Activated T-cell treated with anti-CD3 and anti-CD28 coated beads for 4 hours (primary cell): ENCODE results near the gene C13orf46.
A peak's percentile ranks its signal among the peaks of the same experiment; 100 is the strongest.

ENCODE experiments used
- DNase-seq: peaks from one replicate; pipeline ENCODE4 v3.0.0-alpha.2; 2020

Gene C13orf46

GRCh38 chr13:113952983-113953520 lies 20.8 kb downstream of the C13orf46 start:
- no peak for DNase-seq

DNA sequence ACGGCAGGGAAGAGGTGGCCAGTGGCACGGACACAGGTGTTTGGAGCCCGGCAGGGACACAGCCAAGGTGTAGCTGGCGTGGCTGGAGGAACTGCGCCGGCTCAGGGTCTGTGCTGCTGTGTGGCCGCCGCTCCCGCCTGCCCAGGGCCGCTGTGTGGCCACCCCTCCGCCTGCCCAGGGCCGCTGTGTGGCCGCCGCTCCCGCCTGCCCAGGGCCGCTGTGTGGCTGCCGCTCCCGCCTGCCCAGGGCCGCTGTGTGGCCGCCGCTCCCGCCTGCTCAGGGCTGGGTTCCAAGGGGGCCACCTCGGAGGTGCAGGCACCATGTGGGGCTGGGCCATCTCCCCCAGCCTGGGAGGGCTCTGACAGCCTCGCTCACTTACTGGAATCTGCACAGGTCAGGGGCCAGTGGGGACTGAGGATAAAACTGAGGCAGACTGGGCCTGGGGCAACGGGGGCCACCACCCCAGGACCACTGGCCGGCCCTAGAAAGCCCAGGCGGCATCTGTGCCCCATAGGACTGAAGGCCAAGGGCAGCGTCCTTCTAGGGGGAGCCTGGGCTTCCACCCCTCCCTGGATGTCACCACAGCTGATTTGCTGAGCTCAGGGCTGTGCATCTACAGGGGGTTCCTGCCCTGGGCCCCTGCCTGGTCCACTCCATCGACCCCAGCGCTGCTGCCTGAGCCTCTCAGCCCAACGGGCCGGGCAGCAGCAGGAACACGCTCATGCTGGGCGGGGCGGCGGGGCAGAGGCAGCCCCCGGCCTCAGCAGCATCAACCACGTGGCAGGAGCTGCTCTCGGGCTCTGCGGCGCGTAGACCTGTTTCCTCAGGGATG lies 21.5 kb downstream of the C13orf46 start:
- no peak for DNase-seq

DNA sequence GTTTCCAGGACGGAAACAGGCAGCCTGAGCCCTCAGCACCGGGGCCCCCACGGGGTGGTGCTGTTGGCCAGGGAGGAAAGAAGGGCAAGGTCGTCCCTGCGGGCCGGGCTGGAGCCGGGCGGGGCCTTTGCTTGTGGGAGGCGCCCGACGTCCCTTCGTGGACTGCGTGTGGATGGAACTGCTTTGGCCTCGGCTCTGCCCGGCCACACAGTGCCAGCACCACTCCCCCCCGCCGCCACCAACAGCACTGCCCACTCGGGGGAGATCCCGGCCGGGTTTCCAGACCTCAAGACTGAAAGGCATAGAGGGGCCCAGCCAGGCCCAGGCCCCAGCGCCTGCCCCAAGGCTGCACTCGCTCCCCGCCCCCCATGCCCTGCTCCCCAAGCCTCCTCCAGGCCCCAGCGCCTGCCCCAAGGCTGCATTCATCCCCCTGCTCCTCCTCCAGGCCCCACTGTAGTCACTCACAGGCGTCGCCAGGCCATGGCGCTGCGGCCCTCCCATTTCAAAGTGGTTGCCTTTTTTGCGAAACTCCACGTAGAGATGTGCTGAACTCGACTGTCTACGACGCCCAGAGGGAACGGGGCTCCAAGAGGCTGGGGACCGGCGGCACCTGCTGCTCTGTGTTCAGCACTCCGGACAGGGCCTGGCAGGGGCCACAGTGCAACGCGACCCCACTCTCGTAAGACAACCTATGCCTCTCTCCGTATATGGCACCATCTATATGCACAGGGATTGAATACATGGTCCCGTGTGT lies 22.5 kb downstream of the C13orf46 start:
- peak; percentile 7 for DNase-seq

- no peak for DNase-seq
Measured at GRCh38 chr13:113950451-113951245, 23.2 kb downstream of the C13orf46 start.

- no peak for DNase-seq
Measured at GRCh38 chr13:113949546-113949945, 24.3 kb downstream of the C13orf46 start.

- DNase-seq, result no peak
Measured at GRCh38 chr13:113948034-113948742, 25.7 kb downstream of the C13orf46 start.

DNA sequence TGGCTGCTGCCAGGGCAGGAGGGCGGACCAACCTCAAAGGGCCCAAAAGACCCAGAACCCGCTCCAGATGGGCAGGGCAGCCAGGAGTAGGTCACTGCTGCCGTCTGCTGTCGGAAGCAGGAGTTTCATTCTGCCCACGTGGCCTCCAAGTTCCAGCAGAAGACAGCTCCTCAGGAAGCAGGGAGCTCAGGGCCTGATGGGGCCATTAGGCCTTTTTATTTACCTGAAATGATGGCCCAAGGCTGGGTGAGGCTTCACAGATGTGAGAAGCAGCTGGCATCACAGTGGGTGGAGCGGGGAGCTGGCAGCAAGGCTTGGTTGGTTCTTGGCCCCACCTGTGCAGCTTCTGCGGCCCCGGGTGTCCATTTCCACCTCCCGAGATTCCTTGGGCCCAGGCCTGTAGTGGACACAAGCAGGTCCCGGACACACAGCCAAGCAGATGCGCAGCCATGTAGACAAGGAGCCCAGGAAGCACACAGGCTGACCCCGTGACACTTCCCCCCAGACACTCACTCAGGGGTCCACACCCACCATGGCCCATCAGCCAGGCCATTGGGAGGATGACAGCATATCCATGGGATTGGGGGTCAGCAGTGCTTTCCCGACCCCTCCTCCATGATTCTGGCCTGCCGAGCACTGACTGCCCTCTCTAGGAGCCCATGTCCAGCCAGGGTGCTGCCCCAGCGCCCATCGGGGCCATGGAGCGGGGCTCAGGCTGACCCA lies 26.4 kb downstream of the C13orf46 start:
- DNase-seq, result no peak

DNA sequence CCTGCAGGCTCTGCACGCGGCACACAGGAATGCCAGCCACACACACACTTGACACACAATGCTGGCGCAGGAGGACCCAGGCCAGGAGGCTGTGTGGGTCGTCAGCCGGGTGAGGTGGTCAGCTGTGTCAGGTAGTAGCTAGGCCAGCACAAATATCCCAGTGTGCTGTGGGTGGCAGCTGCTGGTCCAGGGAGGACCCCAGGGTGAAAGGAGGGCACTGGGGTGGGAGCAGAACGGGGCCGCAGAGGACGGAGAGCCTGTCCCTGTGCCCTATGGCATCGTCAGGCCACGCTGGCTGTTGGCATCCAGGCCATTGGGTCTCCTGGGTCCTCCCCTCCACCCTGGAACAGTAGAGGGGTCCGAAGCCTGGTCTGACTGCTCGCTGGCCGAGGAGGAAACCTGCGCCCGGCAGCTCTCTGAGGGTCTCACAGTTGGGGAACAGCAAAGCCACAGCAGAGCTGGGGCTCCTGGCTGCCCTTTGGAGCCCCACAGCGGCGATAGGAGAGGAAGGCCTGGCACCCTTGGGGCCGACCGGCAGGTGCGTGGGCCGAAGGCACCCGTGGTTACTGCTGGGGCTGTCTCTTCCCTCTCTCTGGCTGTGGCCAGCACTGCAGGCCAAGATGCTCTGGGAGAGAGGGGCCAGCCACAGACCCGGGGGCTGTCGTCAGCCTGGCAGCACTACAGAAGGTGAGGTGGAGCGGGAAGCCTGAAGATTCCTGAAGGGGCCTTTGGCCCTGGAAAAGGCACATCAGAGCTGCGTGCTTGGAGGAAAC lies 27.3 kb downstream of the C13orf46 start:
- DNase-seq, result no peak

- no peak for DNase-seq
Measured at GRCh38 chr13:113945857-113946408, 27.9 kb downstream of the C13orf46 start.

- no peak for DNase-seq
Measured at GRCh38 chr13:113943821-113944565, 29.9 kb downstream of the C13orf46 start.

GRCh38 chr13:113942591-113943103 lies 31.2 kb downstream of the C13orf46 start:
- DNase-seq, result no peak

DNA sequence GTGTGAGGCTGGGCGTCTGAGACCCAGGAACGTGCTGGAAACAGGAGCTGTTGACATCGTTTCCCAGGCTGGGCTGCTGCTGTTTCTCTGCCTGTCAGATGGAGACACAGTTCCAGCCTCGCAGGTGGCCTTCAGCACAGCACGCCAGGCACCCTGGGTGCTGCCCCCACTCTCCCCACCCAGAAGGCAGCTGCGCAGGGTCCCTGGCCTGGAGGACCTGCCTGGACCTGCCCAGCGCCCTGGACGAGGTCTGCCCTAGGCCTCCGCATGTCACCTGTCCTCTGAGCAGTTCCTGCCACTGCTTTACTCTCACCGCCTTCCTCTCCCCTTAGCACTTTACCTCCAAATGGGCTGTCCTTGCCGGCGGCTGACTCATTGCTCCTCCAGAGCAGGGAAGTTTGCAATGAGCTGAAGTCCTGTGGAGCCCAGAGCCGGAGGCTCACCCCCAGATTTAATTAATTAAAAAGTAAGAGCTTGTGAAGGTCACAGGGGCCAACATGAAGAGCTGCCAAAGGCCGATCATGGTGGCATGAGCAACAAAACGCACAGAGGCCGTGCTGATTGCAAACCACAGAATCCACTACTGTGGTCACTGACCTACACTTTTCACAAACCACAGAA lies 32.2 kb downstream of the C13orf46 start:
- no peak for DNase-seq

DNA sequence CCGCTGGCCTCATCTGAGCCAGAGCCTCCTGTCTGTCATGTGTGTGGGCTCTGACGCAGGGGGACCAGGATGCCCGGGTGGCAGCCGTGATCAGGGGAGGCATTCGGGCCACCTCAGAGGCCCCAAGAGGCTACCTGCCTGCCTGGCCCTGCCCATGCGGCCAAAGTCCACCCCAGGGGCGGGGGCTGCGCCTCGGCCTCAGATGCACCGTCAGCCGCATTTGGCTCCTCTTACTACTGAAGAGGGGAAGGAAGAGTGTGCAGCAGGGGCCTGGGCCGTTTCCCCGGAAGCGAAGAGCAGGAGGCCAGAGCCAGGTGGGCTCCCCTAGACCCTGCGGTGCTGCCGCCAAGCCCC lies 34.0 kb downstream of the C13orf46 start:
- DNase-seq, result no peak

DNA sequence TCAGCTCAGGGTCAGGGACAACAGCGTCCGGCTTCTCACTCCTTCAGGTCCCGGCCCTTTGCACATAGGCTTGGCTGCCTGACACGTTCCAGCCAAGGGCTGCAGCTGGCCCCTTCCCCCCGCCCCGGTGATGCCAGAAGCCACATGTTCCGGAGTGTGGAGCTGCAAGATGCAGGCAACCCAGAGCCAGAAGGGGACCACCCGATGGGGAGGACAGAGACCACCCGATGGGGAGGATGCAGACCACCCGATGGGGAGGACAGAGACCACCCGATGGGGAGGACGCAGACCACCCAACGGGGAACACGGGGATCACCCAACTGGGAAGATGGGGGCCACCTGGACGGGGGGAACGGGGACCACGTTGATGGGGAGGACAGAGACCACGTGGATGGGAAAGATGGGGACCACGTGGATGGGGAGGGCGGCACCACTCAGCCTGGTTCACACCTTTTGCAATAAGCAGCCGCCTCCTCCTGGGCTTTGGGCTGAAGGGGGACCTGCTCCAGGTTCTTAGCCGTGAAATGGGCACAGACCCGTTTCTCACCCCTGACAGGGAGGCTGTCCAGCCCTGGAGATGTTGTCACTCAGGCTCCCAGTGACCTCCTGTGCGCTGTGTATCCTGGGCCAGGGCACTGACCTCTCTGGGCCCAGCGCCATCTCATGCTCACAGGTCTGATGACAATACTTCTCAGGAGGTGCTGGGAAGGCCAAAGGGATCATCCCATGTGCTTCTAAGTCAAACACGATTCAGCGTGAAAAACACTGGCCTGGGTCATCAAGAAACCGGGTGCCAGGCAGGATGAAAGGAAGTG lies 34.5 kb downstream of the C13orf46 start:
- DNase-seq, result no peak

DNA sequence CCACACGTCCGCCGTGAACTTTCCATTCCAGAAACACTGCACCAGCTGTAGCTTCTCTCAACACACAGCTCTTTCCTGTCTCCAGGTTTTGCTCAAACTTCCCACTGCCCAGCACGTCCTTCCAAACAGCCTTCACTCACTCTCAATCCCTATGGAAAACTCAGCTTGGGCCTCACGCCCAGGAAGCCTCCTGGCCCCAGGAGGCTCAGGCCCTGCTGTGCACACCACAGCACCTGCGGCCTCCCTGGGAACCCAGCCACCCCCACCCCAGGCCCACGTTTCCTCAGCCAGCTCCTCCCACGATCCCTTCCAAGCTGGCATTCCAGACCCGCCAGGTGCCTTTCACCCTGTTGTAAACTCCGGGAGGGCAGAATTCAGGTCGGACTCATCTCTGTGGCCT lies 35.2 kb downstream of the C13orf46 start:
- no peak for DNase-seq

GRCh38 chr13:113938246-113938645 lies 35.6 kb downstream of the C13orf46 start:
- no peak for DNase-seq

DNA sequence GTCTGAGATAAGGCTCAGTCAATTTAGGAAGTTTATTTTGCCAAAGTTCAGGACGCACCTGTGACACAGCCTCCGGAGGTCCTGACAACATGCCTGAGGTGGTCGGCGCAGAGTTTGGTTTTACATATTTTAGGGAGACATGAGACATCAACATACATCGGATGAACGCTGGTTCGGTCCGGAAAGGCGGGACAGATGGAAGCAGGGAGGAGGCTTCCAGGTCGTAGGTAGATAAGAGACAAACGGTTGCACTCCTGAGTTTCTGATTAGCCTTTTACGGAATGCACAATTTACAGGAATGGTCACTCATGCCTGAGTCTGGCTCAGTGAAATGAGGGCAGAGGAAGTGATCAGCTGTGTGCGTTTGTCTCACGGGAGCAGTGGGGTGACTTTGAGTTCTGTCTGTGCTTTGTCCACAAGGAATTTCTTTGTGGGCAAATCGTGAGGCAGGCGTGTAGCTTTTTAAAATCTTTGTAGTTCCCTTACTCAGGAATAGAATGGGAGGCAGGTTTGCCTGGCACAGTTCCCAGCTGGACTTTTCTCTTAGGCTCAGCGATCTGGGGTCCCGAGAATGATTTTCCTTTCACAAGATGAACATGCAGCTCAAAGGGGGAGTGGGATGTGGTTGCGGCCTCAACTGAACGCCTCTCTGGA lies 36.2 kb downstream of the C13orf46 start:
- DNase-seq, result no peak

- no peak for DNase-seq
Measured at GRCh38 chr13:113937073-113937472, 36.8 kb downstream of the C13orf46 start.
